A549 (cell line): Measurements from ENCODE around the gene SH3GL2.
A peak's percentile ranks its signal among the peaks of the same experiment; 100 is the strongest.

Source experiments
- BHLHE40 ChIP-seq: IDR thresholded peaks from 2 replicates; pipeline ENCODE4 v1.6.1; 2012; ENCODE audit warnings: low read depth, low read length, inconsistent platforms
- CTCF ChIP-seq: fragments of >200 bp; sonication (Bioruptor Twin); formaldehyde crosslinking; IDR thresholded peaks from 3 replicates; pipeline ENCODE4 v1.5.1; 2016
- EP300 ChIP-seq, 2 experiments: fragments of >200 bp; sonication (Bioruptor Twin); formaldehyde crosslinking; IDR thresholded peaks; 2 replicates in 1 of 2; 3 replicates in 1 of 2; pipeline ENCODE4 v1.6.1; 2016 to 2017
- FOSB ChIP-seq: fragments of 250-450 bp; sonication (Bioruptor Pico); IDR thresholded peaks from 2 replicates; pipeline ENCODE4 v1.5.0; 2020; ENCODE audit warnings: mild to moderate bottlenecking, moderate library complexity
- HDAC2 ChIP-seq: fragments of 200-600 bp; sonication (generic); IDR thresholded peaks from 2 replicates; pipeline ENCODE4 v1.6.1; 2016
- HEYL ChIP-seq: fragments of 250-450 bp; sonication (Bioruptor Pico); IDR thresholded peaks from 2 replicates; pipeline ENCODE4 v1.8.0; 2021; ENCODE audit warnings: mild to moderate bottlenecking, moderate library complexity
- JUN ChIP-seq, 2 experiments: fragments of >200 bp; sonication (Bioruptor Twin); formaldehyde crosslinking; IDR thresholded peaks; 2 replicates in 1 of 2; 3 replicates in 1 of 2; pipeline ENCODE4 v1.6.1; 2016 to 2017
- MAFK ChIP-seq: fragments of 450-650 bp; IDR thresholded peaks from 2 replicates; pipeline ENCODE4 v1.6.1; 2014; ENCODE audit not compliant: partially characterized antibody
- PBX3 ChIP-seq: IDR thresholded peaks from 2 replicates; pipeline ENCODE4 v1.6.1; 2012
- POLR2A ChIP-seq: IDR thresholded peaks from 2 replicates; pipeline ENCODE4 v1.6.1; 2012; ENCODE audit warnings: mild to moderate bottlenecking, low read length
- RAD21 ChIP-seq, 2 experiments: fragments of >200 bp in 1 of 2; sonication (Bioruptor Twin) in 1 of 2; formaldehyde crosslinking in 1 of 2; IDR thresholded peaks in 1 of 2; conservative IDR thresholded peaks in 1 of 2; 2 replicates in 1 of 2; 3 replicates in 1 of 2; pipeline ENCODE4 v1.6.1; 2012 to 2018; ENCODE audit warnings: inconsistent platforms in 1 of 2
- TF ChIP-seq, protein P1 (sequence below): fragments of 450-650 bp; IDR thresholded peaks from 2 replicates; pipeline ENCODE4 v1.6.1; 2014; ENCODE audit warnings: antibody characterized with exemption

DNA sequence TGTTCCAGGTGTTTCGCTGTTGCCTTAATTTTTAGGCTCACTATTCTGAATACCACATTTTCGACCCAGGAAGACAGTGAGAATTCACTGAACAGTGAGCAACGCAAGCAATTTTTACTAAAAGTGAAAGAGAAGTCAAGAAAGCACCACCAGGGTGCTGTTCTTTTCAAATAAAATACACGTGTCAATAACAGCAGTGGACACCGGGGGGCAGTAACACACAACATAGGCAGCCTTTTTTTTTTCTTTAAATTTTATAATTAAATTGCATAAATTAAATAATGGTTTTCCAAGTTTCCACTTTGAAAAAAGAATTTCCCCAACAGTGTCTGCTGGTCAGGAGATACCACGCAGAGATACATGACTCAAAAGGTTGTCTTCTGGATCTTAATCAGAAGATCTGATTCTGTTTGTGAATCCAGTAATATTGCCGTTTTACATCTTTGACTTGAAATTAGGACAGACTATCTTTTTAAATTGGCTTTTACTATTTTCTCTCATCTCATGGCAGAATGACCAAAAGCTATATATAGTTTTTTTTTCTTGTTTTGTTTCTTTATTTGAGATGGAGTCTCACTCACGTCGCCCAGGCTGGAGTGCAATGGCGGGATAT lies 47.1 kb upstream of the SH3GL2 start:
- TF ChIP-seq RAD21 (conservative IDR thresholded peaks at IDR 0.05 in 1 of 2, IDR thresholded peaks at IDR 0.05 in 1 of 2) (peak; percentile 72 to 74), EP300 (IDR thresholded peaks at IDR 0.05) (no peak), BHLHE40 (no peak), FOSB (no peak), HDAC2 (no peak), CTCF (peak; percentile 76), JUN (IDR thresholded peaks at IDR 0.05) (no peak), PBX3 (no peak), POLR2A (no peak), MAFK (no peak), HEYL (no peak)
- TF ChIP-seq, protein P1, sequence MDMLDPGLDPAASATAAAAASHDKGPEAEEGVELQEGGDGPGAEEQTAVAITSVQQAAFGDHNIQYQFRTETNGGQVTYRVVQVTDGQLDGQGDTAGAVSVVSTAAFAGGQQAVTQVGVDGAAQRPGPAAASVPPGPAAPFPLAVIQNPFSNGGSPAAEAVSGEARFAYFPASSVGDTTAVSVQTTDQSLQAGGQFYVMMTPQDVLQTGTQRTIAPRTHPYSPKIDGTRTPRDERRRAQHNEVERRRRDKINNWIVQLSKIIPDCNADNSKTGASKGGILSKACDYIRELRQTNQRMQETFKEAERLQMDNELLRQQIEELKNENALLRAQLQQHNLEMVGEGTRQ: no peak
